ENCODE data around the gene UBE2V1.
"Not testable (repeated sequence)": the region's sequence is repeated elsewhere in the genome, so short reads cannot be mapped to it uniquely, and the experiment has no call there.

The UBE2V1 gene

DNA sequence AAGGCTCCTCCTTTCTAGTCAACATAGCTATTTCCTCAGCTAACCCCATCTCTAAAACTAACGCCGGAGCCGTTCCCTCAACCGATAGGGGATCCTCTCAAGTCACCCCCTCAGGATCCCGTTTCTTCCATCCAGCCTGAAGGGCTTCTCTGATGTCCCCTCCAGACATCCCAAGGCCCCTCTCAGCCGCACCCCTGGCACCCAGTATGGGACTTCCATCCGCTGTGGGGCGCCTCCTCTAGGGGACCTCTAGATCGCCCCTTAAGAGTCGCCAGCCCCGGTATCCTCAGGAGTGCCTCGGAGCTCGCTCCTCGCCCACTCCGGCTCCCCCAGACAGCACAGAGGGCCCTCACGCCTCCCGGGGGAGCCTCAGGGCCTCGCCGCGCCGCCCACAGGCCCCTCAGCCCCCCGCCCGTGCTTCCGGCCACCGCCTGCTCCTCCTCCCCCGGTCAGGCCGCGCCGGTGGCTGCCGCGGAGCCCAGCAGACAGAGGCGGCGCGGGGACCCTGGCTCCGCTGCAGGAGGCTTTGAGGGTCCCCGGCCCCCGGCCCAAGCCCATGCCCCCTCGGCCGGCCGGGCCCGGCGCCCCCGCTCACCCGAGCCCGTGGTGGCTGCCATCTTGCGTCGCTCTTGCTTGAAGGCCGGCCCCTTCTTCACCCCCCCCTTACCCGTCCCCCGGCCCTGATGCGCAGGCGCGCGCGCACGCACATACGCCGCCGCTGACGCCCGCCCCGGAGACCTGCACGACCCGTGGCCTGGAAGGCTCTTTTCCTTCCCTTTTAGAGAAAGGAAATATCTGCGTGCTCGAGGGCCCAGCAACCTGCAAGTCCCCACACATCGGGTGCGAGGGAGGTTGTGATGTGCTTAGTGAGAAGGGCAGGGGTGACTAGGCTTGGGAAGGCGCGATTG lies at the start of gene UBE2V1:
Gene UBE2V1 (minus strand): TSS at position 639 of the 908 bp plus-strand sequence. CDS start 22 bp downstream, at position 617.
- peak; percentile 88 for DNase-seq (ENCODE audit: low spot score)

DNA sequence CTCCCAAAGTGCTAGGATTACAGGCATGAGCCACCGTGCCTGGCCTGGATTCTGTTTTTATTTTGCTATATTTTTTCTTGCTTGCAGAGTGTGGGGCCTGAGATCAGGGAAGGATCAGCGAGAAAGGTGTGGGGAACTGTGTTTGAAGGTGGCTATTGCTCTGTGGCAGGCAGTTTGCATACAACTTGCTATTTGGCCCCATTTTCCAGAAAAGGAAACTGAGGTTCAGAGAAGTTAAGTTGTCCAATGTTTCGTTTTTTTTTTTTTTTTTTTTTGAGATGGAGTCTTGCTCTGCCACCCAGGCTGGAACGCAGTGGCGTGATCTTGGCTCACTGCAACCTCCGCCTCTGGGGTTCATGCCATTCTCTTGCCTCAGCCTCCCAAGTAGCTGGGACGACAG lies 48.5 kb upstream of the UBE2V1 start:
- DNase-seq (ENCODE audit: low spot score), result not testable (repeated sequence)

DNA sequence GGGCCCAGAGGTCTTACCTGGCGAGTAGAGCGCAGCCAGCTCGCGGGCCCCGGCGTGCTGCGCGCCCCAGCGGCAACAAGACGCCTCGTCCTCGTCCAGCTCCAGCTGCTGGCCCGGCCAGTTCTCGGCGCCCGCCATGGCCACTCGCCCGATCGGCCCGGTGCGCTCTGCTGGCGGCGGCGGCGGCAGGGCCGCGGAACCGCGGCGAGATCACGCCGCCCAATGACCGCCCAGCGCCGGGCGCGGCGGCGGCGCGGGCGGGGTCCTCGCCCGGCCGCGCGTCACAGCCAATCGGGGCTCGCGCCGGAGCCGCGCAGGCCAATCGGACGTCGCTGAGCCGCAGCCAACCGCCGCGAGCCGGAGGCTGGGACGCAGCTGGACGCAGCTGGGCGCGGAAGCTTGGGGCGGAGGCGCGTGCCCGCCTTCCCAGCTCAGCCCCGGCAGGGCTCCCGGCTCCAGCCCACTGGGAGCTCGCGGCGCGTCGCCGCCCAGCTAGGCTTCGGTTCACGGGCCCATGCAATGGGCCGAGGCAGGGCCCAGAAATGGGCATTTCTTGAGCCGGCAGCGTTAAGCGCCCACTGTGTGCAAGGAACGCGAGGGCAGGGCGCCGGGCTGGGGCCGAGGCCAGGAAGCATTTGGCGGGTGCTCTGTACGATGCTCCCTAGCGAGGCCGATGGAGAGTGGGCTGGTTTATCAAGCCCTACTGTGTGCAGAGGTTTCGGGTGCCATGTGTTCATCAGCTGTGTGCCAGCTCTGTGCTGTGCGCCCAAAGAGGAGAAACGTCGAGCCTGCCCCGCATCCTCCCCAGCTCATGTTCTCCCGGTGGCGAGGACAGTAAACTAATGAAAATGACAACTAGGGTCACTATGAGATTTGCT lies 40.8 kb upstream of the UBE2V1 start, which contains the start of gene PEDS1:
Gene PEDS1 (minus strand): TSS at position 224 of the 878 bp plus-strand sequence. CDS start 86 bp downstream, at position 138.
- DNase-seq (ENCODE audit: low spot score), result peak; percentile 89

- no peak for DNase-seq (ENCODE audit: low spot score)
These were observed 40.2 kb upstream of the UBE2V1 start for GRCh38 chr20:50153153-50153499.

DNA sequence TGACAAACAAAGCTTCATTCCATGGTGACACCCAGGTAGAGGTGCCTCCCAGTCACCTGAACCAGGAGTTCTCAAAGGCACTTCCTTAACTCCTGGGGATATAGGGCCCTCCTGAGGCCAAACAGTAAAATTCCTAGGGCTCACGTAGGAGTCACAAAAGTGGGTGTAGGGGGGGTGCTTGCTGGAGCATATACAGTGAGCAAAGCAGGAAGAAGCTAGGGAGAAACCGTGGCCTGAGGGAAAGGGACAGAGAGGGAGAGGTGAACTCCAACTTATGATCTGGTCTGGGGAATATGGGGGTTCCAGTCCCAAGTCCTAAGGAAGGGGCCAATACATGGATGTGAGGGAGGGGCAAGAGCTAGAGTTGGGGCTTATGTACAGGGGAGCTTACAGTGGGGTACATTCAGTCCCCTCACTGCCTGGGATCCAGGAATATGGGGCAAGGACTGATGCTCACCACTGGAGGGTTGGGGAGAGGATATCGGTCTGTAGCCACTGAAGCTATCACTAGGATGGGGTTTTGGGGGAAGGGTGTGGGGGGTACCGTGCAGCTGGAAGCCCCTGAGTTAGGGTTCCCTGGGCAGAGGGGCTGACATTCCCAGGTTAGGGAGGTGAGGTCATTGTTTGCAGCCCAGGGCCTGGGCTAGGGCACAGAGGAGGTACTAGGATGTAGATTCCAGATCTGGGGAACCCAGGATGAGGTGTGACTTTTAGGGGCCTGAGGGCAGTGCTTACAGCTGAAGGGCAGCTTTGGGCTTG lies 39.6 kb upstream of the UBE2V1 start:
- no peak for DNase-seq (ENCODE audit: low spot score)

GRCh38 chr20:50151034-50151743 lies 38.2 kb upstream of the UBE2V1 start:
- no peak for DNase-seq (ENCODE audit: low spot score)

- DNase-seq (ENCODE audit: low spot score), result no peak
These were observed 36.7 kb upstream of the UBE2V1 start for GRCh38 chr20:50149481-50150254.

DNA sequence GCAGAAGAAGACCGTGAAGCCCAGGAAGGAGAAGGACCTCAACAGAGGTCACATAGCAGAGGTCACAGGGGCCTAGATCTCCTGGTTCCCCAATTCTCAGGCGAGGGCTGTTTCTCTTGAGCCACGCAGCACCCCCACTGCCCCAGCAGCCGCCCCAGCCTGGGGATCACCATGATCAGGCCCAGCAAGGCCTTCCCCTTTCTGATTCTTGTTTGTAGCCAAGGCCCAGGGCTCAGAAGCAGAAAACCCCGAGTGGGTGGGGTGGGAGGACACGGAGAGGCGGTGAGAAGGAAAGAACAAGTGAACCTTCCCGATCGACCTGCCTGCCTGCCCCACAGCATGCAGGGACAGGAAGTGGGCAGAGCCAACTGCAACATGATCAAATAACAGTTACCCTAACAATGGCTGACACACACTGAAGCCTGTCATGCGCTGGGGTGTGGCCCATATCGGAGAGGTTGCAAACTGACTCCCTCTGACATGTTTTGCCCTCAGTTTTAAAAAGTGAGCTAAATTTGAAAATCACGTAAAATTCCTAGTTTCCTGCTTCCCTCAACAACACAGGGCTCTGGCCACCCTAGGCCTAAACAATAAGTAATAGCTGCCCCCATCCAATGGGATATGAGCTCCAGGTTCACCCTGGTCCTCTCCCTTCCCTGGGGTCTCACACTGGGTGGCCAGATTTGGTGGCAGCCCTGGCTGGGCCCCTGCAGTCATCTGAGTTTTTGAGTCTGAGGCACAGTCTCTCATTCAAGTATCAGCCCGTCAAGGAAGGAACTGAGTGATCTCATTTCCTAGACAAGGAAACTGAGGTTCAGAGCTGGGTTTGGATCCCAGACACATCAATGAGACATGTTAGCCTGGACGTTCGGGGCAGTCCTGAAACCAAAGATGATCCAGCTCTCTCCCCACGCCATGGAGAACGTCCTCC lies 34.0 kb upstream of the UBE2V1 start:
- DNase-seq (ENCODE audit: low spot score), result peak; percentile 82

- DNase-seq (ENCODE audit: low spot score), result no peak
These were observed 33.3 kb upstream of the UBE2V1 start for GRCh38 chr20:50146214-50146613.

DNA sequence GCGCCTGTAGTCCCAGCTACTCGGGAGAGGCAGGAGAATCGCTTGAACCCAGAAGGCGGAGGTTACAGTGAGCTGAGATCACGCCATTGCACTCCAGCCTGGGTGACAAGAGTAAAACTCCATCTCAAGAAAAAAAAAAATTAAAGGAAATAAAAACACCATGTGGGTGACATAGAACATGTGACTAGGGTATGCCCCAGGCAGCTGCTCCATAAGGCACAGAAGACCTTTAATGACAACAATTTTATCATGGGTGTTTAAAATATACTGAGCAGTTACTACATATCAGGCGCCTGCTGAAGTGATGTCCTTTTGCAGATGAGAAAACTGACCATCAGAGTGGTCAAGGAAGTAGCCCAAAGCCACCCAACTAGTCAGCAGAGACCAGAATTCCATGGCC lies 32.6 kb upstream of the UBE2V1 start:
- DNase-seq (ENCODE audit: low spot score), result no peak

GRCh38 chr20:50144362-50144761 lies 31.4 kb upstream of the UBE2V1 start:
- no peak for DNase-seq (ENCODE audit: low spot score)

- DNase-seq (ENCODE audit: low spot score), result no peak
These were observed 29.9 kb upstream of the UBE2V1 start for GRCh38 chr20:50142812-50143211.

DNA sequence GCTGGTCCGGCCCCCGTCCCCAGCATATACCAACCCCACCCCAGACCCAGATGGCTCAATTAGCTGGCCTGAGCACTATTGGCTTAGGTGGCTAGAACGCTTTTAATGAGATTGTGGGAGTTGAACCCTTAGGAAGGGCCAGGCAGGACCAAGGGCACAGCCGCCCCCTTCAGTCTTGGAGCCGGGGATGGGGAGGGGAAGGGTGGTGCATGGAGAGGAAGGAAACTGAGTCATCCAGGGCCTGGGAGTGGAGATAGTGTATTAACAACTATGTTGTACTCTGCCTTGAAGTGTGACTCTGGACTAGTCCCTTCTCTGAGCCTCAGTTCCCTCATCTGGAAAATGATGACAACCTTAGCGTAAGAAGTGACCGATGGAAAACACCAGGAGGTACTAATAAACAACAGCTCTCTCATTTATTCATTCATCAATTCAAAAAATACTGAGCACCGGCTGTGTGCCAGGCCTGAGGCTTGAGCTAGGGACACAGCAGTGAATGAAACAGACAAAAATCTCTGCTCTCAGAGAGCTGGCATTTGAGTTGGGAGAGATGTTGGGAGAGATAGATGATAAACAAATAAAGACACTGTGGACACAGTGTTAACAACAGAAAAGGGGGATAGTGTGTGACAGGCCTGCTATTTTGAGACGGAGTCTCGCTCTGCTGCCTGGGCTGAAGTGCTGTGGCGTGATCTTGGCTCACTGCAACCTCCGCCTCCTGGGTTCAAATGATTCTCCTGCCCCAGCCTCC lies 29.0 kb upstream of the UBE2V1 start:
- DNase-seq (ENCODE audit: low spot score), result no peak

- DNase-seq (ENCODE audit: low spot score), result no peak
These were observed 28.2 kb upstream of the UBE2V1 start for GRCh38 chr20:50141018-50141675.

DNA sequence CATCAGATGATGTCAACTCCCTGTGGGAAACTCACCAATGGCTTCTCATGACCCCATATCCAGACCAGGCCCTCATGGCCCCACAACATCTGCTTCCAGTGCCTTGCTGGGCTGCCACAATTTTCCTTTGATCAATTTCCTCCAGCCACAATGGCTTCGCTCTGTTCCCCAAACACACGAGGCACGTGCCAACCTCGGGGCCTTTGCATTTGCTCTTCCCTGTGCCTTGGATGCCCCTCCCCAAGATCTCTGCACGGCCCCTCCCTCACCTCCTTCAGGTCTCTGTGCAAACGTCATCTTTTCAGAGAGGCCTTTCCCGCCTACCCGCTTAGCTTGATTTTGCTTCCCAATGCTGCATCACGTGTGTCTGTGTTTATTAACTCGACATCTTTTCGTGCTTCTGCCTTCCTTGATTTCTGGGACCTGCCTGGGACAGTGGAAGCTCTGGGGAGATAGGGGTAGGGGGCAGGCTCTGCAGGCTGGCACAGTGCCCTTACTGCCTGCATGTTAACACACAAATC lies 27.4 kb upstream of the UBE2V1 start:
- no peak for DNase-seq (ENCODE audit: low spot score)

- no peak for DNase-seq (ENCODE audit: low spot score)
These were observed 25.8 kb upstream of the UBE2V1 start for GRCh38 chr20:50138479-50139393.

DNA sequence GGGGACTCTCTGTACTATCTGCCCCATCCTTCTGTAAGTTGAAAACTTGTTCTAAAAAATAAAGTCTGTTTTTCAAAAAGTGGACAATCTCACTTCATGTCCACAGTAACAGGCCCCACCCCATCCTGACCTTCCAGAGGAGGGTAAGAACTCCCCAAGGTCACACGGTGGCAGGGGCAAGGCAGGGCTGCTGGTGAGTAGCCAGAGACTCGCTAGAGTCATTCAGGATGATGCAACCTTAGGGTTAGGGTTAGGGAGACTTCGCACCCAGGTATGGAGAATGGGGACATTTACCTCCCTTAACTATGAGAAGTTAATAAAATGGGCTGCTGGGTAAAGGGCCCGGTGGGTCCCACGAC lies 25.1 kb upstream of the UBE2V1 start:
- no peak for DNase-seq (ENCODE audit: low spot score)
